ENCODE data around the gene MTMR12. TPM values are rescaled to one million over a fixed set of nuclear protein-coding genes. Genes with fewer than 3 reads are reported as not detected.

The MTMR12 gene
- polyA plus RNA-seq, 3 donors from 2014 or later, result 17.2 to 30.5 (median 20.3) TPM

- no peak for DNase-seq
Observed at GRCh38 chr5:32201122-32201753, 111.5 kb downstream of the MTMR12 start.

DNA sequence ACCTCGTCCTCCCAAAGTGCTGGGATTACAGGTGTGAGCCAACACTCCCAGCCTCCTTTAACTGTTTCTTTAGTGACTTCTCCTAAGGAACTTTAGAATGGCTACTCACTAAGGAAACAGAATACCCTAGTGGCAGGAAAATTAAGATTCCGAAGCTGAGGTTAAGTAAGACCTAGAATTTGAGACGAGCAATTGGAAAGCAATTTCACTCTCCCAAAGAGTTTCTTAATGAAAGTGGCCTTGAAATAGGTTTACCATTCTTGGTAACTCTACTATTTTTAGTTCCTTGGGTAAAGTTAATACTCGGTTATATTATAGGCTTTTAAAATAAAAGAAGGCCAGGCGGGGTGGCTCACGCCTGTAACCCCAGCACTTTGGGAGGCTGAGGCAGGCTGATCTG lies 115.7 kb downstream of the MTMR12 start:
- Mint-ChIP-seq H3K9me3 (no peaks in the 10 kb centered on the region), H3K27me3 (ENCODE audit: low read depth in 3 of 3) (peaks cover 0 to 21% (median 7%) of the 10 kb centered on the region in 3 donors), H3K27ac (no peak overlapping the region), H3K4me1 (no peaks in the 10 kb centered on the region), H3K4me3 (no peak overlapping the region), H3K36me3 (no peaks in the 10 kb centered on the region)
- DNase-seq, result no peak

More at GRCh38 chr5:32201122-32201753, 111.5 kb downstream of the MTMR12 start:
- Mint-ChIP-seq H3K36me3 (no peaks in the 10 kb centered on the region), H3K27me3 (ENCODE audit: low read depth in 3 of 3) (peaks cover 0 to 15% (median 5%) of the 10 kb centered on the region in 3 donors), H3K27ac (no peak overlapping the region), H3K4me3 (no peak overlapping the region), H3K9me3 (no peaks in the 10 kb centered on the region), H3K4me1 (no peaks in the 10 kb centered on the region)

- H3K27me3 Mint-ChIP-seq (ENCODE audit: low read depth in 3 of 3), result peaks cover 0 to 18% (median 6%) of the 10 kb centered on the region in 3 donors
- no peak overlapping the region for H3K4me3 Mint-ChIP-seq
- H3K36me3 Mint-ChIP-seq, result no peaks in the 10 kb centered on the region
- no peaks in the 10 kb centered on the region for H3K4me1 Mint-ChIP-seq
- H3K27ac Mint-ChIP-seq, result no peak overlapping the region
- H3K9me3 Mint-ChIP-seq, result no peaks in the 10 kb centered on the region
- DNase-seq, result no peak
Observed at GRCh38 chr5:32195265-32195664, 117.5 kb downstream of the MTMR12 start.

DNA sequence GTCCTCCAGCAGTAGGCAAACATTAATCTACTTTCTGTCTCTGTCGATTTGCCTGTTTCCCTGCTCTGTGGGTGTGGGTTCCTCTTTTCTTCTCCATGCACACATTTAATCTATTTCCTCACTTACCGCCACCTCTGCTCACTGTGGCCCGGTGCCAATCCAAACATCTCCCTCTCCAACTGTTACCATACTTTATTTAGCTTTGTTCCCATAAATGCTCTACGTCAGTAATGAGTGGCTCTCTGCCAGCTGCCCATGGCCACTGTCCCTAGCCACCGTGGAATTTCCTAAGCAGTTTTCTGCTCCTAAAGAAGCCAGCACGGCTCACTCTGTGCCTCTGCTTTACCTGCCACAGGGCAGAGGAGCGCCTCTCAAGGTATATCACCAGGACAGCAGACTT lies 119.1 kb downstream of the MTMR12 start:
- Mint-ChIP-seq H3K36me3 (no peaks in the 10 kb centered on the region), H3K9me3 (no peaks in the 10 kb centered on the region), H3K4me1 (no peaks in the 10 kb centered on the region), H3K4me3 (no peak overlapping the region), H3K27me3 (ENCODE audit: low read depth in 3 of 3) (peaks cover 0 to 13% (median 6%) of the 10 kb centered on the region in 3 donors), H3K27ac (peak overlapping the region in 1 of 6 donors; percentile 6)
- DNase-seq, result no peak

- H3K4me1 Mint-ChIP-seq, result no peaks in the 10 kb centered on the region
- H3K36me3 Mint-ChIP-seq, result no peaks in the 10 kb centered on the region
- DNase-seq, result no peak
- no peaks in the 10 kb centered on the region for H3K9me3 Mint-ChIP-seq
- no peak overlapping the region for H3K27ac Mint-ChIP-seq
- H3K27me3 Mint-ChIP-seq (ENCODE audit: low read depth in 3 of 3), result peaks cover 2 to 10% (median 6%) of the 10 kb centered on the region in 3 donors
- no peak overlapping the region for H3K4me3 Mint-ChIP-seq
Observed at GRCh38 chr5:32190095-32190494, 122.6 kb downstream of the MTMR12 start.

- H3K4me3 Mint-ChIP-seq, result no peak overlapping the region
- H3K27ac Mint-ChIP-seq, result no peak overlapping the region
- no peak for DNase-seq
Observed at GRCh38 chr5:32187675-32188074, 125.1 kb downstream of the MTMR12 start.

GRCh38 chr5:32182463-32183063 lies 130.2 kb downstream of the MTMR12 start:
- no peak for DNase-seq
- Mint-ChIP-seq H3K27me3 (ENCODE audit: low read depth in 3 of 3) (peaks cover 0 to 2% (median 1%) of the 10 kb centered on the region in 3 donors), H3K27ac (peak overlapping the region in 2 of 6 donors; percentile 63 to 74), H3K4me1 (peaks cover 12 to 16% of the 10 kb centered on the region in 2 donors), H3K36me3 (no peaks in the 10 kb centered on the region), H3K4me3 (peak overlapping the region in 1 of 5 donors; percentile 27), H3K9me3 (no peaks in the 10 kb centered on the region)

More at GRCh38 chr5:32187675-32188074, 125.1 kb downstream of the MTMR12 start:
- Mint-ChIP-seq H3K27me3 (ENCODE audit: low read depth in 3 of 3) (peaks cover 2 to 4% (median 2%) of the 10 kb centered on the region in 3 donors), H3K4me1 (peaks cover 6 to 7% of the 10 kb centered on the region in 2 donors), H3K9me3 (no peaks in the 10 kb centered on the region), H3K36me3 (no peaks in the 10 kb centered on the region)

Other genes starting within 250 kb of the MTMR12 start
- gene GOLPH3, start 138.6 kb downstream of the MTMR12 start, polyA plus RNA-seq, result 100 to 1,000 TPM; 109 to 128 (median 125) TPM
- 10 to 100 TPM; 63.1 to 90.6 (median 66.2) TPM for gene ZFR, start 131.8 kb upstream of the MTMR12 start, polyA plus RNA-seq